ENCODE results near the gene YTHDF2.

Gene YTHDF2

DNA sequence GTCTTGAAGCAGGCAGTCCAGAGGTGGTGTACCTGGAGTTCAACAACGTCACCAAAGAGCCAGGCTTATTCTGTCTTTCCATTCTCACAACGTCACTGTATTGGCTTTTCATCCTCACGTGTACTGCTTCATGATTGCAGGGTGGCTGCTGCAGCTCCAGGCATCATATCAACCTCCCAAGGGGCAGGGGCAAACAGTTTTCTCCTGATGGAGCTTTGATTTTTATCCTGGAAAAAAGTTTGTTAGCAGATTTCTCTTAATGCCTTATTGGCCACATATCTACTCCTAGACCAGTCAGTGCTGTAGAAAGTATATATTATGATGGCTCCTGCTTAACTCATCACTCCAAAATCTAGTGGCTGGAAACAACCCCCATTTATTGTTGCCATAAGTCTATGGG lies 66.9 kb downstream of the YTHDF2 start:
- DNase-seq, result no peak

DNA sequence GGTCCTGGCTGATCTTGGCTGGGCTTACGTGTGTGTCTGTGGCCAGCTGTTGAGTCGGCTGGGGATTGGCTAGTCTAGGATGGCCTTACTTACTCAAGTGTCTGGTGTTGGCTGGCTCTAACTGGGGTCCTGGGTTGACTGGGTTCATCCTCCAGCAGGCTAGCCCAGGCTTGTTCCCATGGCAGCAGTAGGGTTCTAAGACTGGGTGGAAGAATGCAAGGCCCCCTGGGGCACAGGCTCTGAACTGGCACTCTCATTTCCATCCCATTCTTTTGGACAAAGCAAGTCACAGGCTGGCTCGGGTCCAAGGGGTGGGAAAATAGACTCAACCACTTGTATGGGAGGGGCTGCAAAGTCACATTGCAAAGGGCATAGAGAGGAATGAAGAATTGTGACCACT lies 67.3 kb downstream of the YTHDF2 start:
- DNase-seq, result no peak

DNA sequence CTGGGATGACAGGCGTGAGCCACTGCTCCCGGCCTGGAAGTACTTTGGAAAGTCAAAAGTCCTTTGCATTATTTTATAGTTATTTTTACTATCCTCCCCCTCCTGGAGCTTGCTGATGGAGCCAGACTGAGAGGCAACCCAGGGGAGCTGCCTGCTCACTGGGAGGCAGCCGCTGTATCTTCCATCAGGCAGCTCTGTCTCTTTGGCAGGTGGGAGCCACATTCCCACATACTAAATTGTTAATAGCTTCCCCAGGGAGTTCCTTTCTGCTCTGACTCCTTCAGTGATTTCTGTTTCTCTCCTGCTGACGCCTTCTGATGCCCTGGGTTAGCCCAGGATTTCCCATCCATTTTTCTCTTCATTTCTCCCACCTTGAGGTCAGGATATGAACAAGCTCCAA lies 70.3 kb downstream of the YTHDF2 start:
- DNase-seq, result no peak

- DNase-seq, result no peak
Measured at GRCh38 chr1:28807986-28808385, 71.2 kb downstream of the YTHDF2 start.

GRCh38 chr1:28811369-28811765 lies 74.6 kb downstream of the YTHDF2 start:
- no peak for DNase-seq

DNA sequence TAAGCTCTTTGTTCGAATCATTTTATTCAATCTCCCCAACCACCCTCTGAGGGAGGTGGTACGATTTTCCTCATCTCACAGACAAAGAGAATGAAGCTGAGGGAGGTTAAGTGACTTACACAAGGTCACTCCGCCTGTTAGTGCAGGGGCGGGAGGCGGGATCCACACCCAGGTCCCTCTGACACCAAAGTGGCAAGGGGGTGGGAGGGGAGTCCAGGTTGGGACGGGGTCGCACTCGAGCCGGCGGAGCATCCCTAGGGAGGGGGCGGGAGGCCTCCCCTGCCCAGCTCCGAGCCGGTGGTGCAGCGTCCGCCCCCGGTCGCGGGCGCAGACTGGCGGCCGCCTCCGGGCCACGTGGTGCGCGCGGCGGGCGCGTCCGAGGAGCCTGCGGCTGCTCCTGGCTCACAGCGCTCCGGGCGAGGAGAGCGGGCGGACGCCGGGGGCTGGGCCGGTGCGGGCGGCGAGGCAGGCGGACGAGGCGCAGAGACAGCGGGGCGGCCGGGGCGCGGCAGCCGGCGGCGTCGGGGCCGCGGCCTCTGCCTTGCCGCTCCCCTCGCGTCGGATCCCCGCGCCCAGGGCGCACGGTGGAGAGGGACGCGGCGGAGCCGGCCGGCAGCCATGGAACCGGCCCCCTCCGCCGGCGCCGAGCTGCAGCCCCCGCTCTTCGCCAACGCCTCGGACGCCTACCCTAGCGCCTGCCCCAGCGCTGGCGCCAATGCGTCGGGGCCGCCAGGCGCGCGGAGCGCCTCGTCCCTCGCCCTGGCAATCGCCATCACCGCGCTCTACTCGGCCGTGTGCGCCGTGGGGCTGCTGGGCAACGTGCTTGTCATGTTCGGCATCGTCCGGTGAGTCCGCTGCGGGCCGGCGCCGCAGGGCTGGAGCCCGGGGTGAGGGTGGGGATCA lies 75.3 kb downstream of the YTHDF2 start, which contains the start of gene OPRD1:
Gene OPRD1, plus strand, starts transcription at position 405 of the 903 bp plus-strand sequence. Its CDS starts 214 bp downstream, at position 619.
- DNase-seq, result no peak

DNA sequence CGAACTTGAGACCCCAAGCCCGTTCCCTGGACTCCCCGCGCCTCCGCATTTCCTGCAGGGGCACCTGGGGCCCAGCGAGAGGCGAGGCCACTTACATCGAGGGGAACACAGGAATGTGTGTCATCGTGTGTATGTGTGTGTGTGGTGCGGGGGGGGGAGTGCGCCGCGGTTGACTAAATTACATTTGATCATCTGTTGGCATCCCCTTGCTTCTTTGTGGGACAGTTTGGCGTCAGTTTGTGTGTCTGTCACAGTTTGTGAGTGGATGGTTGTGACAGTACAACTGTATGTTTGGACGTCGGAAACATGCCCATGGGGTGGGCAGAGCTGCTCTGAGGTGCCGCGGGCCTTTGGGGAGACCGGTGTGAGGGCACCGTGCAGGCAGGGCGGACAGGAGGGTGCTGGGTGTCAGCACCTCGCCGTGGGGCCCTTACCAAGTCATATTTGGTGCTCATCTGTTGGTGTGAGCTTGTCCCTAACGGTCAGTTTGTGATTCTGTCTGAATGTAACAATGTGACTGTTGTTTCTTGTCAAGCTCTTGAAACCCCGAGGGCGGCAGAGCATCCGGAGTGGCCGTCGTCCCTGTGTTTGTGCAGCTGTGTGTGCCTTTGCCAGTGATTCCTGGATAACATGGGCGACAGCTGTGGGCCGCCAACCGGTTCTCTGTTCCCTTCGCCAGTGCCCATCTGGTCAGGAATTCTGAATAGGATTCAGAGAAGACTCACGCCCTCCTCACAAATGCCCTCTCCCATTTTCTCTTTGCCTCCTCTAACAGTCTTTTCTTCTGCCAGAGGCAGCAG lies 76.1 kb downstream of the YTHDF2 start:
- DNase-seq, result peak; percentile 83

- DNase-seq, result no peak
Measured at GRCh38 chr1:28813931-28814465, 77.3 kb downstream of the YTHDF2 start.

- DNase-seq, result no peak
Measured at GRCh38 chr1:28815533-28816185, 78.9 kb downstream of the YTHDF2 start.

- DNase-seq, result no peak
Measured at GRCh38 chr1:28817133-28817532, 80.4 kb downstream of the YTHDF2 start.

DNA sequence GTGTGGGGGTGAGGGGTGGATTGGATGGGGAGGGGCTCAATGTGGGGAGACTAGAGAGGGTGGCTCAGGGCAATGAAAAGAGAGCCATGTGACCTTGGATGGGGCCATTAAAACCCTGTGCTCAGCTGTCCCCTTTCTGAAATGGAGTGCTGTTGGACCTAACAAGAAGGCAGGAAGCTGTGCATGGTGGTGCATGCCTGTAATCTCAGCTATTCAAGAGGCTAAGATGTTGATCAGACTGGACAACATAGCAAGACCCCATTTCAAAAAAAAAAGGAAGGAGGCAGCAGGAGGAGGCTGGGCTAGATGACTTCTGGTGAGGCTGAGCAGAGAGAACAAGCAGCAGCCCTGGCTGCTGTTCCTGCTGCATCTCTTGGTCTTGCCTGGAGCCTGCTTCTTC lies 82.3 kb downstream of the YTHDF2 start:
- DNase-seq, result no peak

Data from DMS153 (cell line).